K562 (cell line): Measurements from ENCODE around the gene UBE2G2. TPM values are rescaled to one million over a fixed set of nuclear protein-coding genes. Genes with fewer than 3 reads are reported as not detected.

Experiments used
- ATF1 ChIP-seq, 2 experiments: fragments of 450-650 bp in 1 of 2; IDR thresholded peaks; 2 replicates each; pipeline ENCODE4 v1.6.1; 2016; ENCODE audit warnings: missing compliant biosample characterization in 1 of 2, missing genetic modification characterization in 1 of 2
- ATF3 ChIP-seq, 2 experiments: fragments of 450-650 bp in 1 of 2; sonication (generic) in 1 of 2; formaldehyde crosslinking in 1 of 2; IDR thresholded peaks in 1 of 2; conservative IDR thresholded peaks in 1 of 2; 2 replicates each; pipeline versions ENCODE4 v1.6.1 to v1.8.1; 2016 to 2023; ENCODE audit warnings: mild to moderate bottlenecking in 2 of 2, moderate library complexity in 2 of 2, inconsistent platforms in 1 of 2, missing genetic modification reagents in 1 of 2
- ATF7 ChIP-seq: fragments of 450-650 bp; IDR thresholded peaks from 2 replicates; pipeline ENCODE4 v1.7.1; 2014; ENCODE audit warnings: mild to moderate bottlenecking, moderate library complexity
- CBX3 ChIP-seq, 2 experiments: IDR thresholded peaks; 1 replicate in 1 of 2; 2 replicates in 1 of 2; pipeline ENCODE4 v1.6.1; 2012; ENCODE audit warnings: inconsistent platforms in 2 of 2, low read length in 2 of 2, borderline replicate concordance in 1 of 2, control low read depth in 1 of 2
- CC2D1A ChIP-seq: fragments of 450-650 bp; IDR thresholded peaks from 2 replicates; pipeline ENCODE4 v1.6.1; 2017; ENCODE audit warnings: mild to moderate bottlenecking
- CSDE1 ChIP-seq, 2 experiments: fragments of 450-650 bp; IDR thresholded peaks; 2 replicates each; pipeline ENCODE4 v1.6.1; 2016; ENCODE audit warnings: mild to moderate bottlenecking in 1 of 2
- E2F3 ChIP-seq: fragments of 250-450 bp; sonication (Bioruptor Pico); IDR thresholded peaks from 2 replicates; pipeline ENCODE4 v1.4.0; 2020; ENCODE audit warnings: mild to moderate bottlenecking
- HDAC8 ChIP-seq: fragments of 450-650 bp; IDR thresholded peaks from 2 replicates; pipeline ENCODE4 v1.6.1; 2016; ENCODE audit warnings: mild to moderate bottlenecking, missing genetic modification characterization, moderate library complexity, missing compliant biosample characterization
- HOXB6 ChIP-seq: fragments of 250-450 bp; sonication (Bioruptor Pico); IDR thresholded peaks from 2 replicates; pipeline ENCODE4 v1.5.1; 2022; ENCODE audit warnings: mild to moderate bottlenecking, borderline replicate concordance
- JUNB ChIP-seq: fragments of 450-650 bp; formaldehyde crosslinking; conservative IDR thresholded peaks from 2 replicates; pipeline ENCODE4 v1.4.0; 2020; ENCODE audit warnings: mild to moderate bottlenecking
- JUND ChIP-seq, 2 experiments: IDR thresholded peaks; 2 replicates in 1 of 2; 3 replicates in 1 of 2; pipeline ENCODE4 v1.6.1; 2011; ENCODE audit warnings: borderline replicate concordance in 2 of 2, low read depth in 2 of 2, low read length in 2 of 2, improper control_type of control experiment in 1 of 2, missing biosample characterization in 1 of 2, missing genetic modification characterization in 1 of 2, missing genetic modification reagents in 1 of 2
- KDM4B ChIP-seq, 2 experiments: fragments of 450-650 bp in 1 of 2; sonication (generic) in 1 of 2; IDR thresholded peaks; 2 replicates each; pipeline ENCODE4 v1.6.1; 2016 to 2017; ENCODE audit warnings: borderline replicate concordance in 2 of 2, antibody characterized with exemption in 1 of 2, low read depth in 1 of 2, mild to moderate bottlenecking in 1 of 2
- MAZ ChIP-seq, 2 experiments: fragments of 450-650 bp in 1 of 2; sonication (generic) in 1 of 2; formaldehyde crosslinking; IDR thresholded peaks in 1 of 2; conservative IDR thresholded peaks in 1 of 2; 2 replicates each; pipeline versions ENCODE4 v1.4.0 to v1.5.0; 2020; ENCODE audit warnings: mild to moderate bottlenecking in 1 of 2, missing genetic modification reagents in 1 of 2
- MECOM ChIP-seq: fragments of 250-450 bp; sonication (Bioruptor Pico); IDR thresholded peaks from 2 replicates; pipeline ENCODE4 v1.8.0; 2022; ENCODE audit warnings: inconsistent platforms
- MED1 ChIP-seq: sonication (generic); formaldehyde crosslinking; IDR thresholded peaks from 2 replicates; pipeline ENCODE4 v1.8.1; 2023; ENCODE audit warnings: missing genetic modification reagents, borderline replicate concordance
- MTA3 ChIP-seq: fragments of 450-650 bp; formaldehyde crosslinking; IDR thresholded peaks from 2 replicates; pipeline ENCODE4 v1.6.1; 2017; ENCODE audit warnings: mild to moderate bottlenecking, borderline replicate concordance
- SAFB ChIP-seq: fragments of 200-400 bp; formaldehyde crosslinking; IDR thresholded peaks from 2 replicates; pipeline ENCODE4 v1.6.1; 2017; ENCODE audit warnings: low read depth, low read length, borderline replicate concordance
- SIN3B ChIP-seq: fragments of 450-650 bp; IDR thresholded peaks from 2 replicates; pipeline ENCODE4 v1.6.1; 2017; ENCODE audit warnings: low read depth, mild to moderate bottlenecking, moderate library complexity
- SMAD3 ChIP-seq: fragments of 450-650 bp; formaldehyde crosslinking; conservative IDR thresholded peaks from 2 replicates; pipeline ENCODE4 v1.4.0; 2020; ENCODE audit warnings: mild to moderate bottlenecking
- SNAPC5 ChIP-seq: fragments of 250-450 bp; sonication (Bioruptor Pico); IDR thresholded peaks from 2 replicates; pipeline ENCODE4 v1.8.0; 2021; ENCODE audit warnings: moderate library complexity, mild to moderate bottlenecking, inconsistent platforms
- SREBF2 ChIP-seq: sonication (generic); formaldehyde crosslinking; IDR thresholded peaks from 2 replicates; pipeline ENCODE4 v1.4.0; 2020; ENCODE audit warnings: mild to moderate bottlenecking, missing genetic modification reagents
- TCFL5 ChIP-seq: fragments of 250-450 bp; sonication (Bioruptor Pico); conservative IDR thresholded peaks from 2 replicates; pipeline ENCODE4 v1.6.1; 2021; ENCODE audit warnings: mild to moderate bottlenecking, moderate library complexity, matching md5 sums
- ZFP1 ChIP-seq: fragments of 450-650 bp; formaldehyde crosslinking; IDR thresholded peaks from 2 replicates; pipeline ENCODE4 v1.4.0; 2020; ENCODE audit warnings: mild to moderate bottlenecking, mixed read lengths
- ZKSCAN8 ChIP-seq: fragments of 200-800 bp; sonication (Bioruptor generic); IDR thresholded peaks from 2 replicates; pipeline ENCODE4 v1.6.1; 2016; ENCODE audit warnings: missing genetic modification characterization, missing compliant biosample characterization
- ZNF174 ChIP-seq: fragments of 250-450 bp; sonication (Bioruptor Pico); IDR thresholded peaks from 2 replicates; pipeline ENCODE4 v1.4.0; 2020; ENCODE audit warnings: mild to moderate bottlenecking
- ZNF197 ChIP-seq: fragments of 200-800 bp; sonication (Bioruptor generic); IDR thresholded peaks from 2 replicates; pipeline ENCODE4 v1.6.1; 2016; ENCODE audit warnings: low read depth, missing genetic modification characterization, missing compliant biosample characterization
- ZNF316 ChIP-seq: fragments of 450-650 bp; IDR thresholded peaks from 2 replicates; pipeline ENCODE4 v1.6.1; 2016
- ZNF41 ChIP-seq: fragments of 250-450 bp; sonication (Bioruptor Pico); conservative IDR thresholded peaks from 2 replicates; pipeline ENCODE4 v1.4.0; 2020; ENCODE audit warnings: mild to moderate bottlenecking
- ZNF830 ChIP-seq: fragments of 250-450 bp; sonication (Bioruptor Pico); IDR thresholded peaks from 2 replicates; pipeline ENCODE4 v1.5.0; 2021; ENCODE audit warnings: mild to moderate bottlenecking
- polyA plus RNA-seq, 8 experiments: library from polyadenylated mRNA; depleted of rRNA in 4 of 8; stranded (reverse) in 5 of 8; unstranded in 3 of 8; fragments of >200 nt; fragmentation: Nextera tagmentation in 2 of 8; fragmentation: Illumina TruSeq in 1 of 8; extraction: Ambion mirVana in 2 of 8; extraction: Trizol in 1 of 8; gene quantifications; 2 replicates each; pipeline versions ENCODE4 v1.2.1 to v1.2.3, GENCODE V29; 2011 to 2014; ENCODE audit warnings: inconsistent platforms in 1 of 8, missing spikeins in 1 of 8
- total RNA-seq, 7 experiments: library from RNA; depleted of rRNA in 6 of 7; stranded (reverse); fragments of >200 nt in 6 of 7; fragmentation: Illumina TruSeq in 2 of 7; extraction: Trizol in 2 of 7; gene quantifications; 2 replicates each; pipeline versions ENCODE4 v1.2.1 to v1.2.3, GENCODE V29; 2011 to 2021; ENCODE audit warnings: low replicate concordance in 1 of 7

UBE2G2 gene
- total and polyA plus RNA-seq, 9 of the 15 experiments (the other 6 are each of a cell fraction or from before 2014, with no cell fraction given), result 47.5 to 225 (median 140) TPM

- no peak; the same call in 1 of the 2 replicates for TF ChIP-seq ZFP1 (CRISPR knock-in tag)
- no peak for TF ChIP-seq SNAPC5
- TF ChIP-seq ZNF174 (CRISPR knock-in tag), result no peak
- peak; percentile 93 for TF ChIP-seq E2F3 (CRISPR knock-in tag)
- TF ChIP-seq CC2D1A, result no peak
- TF ChIP-seq SIN3B, result peak; percentile 75
- no peak for TF ChIP-seq SREBF2
- TF ChIP-seq ATF7, result peak; percentile 81
- TF ChIP-seq ZNF41 (CRISPR knock-in tag), result peak; percentile 75; the same call in 1 of the 2 replicates
- no peak for TF ChIP-seq HOXB6 (CRISPR knock-in tag)
- no peak for TF ChIP-seq ZNF316
- TF ChIP-seq ZNF197 (CRISPR knock-in tag), result peak; percentile 99
- peak; percentile 57 for TF ChIP-seq JUND (IDR thresholded peaks at IDR 0.05; ENCODE audit: borderline replicate concordance, low read depth, low read length)
- TF ChIP-seq JUND (tag; IDR thresholded peaks at IDR 0.05; ENCODE audit: borderline replicate concordance, low read depth, low read length), result no peak; the same call in 2 of the 3 replicates
- no peak; the same call in 1 of the 2 replicates for TF ChIP-seq MED1 (CRISPR knock-in tag)
- peak; percentile 92 for TF ChIP-seq MECOM (CRISPR knock-in tag)
- peak; percentile 2 to 94 for TF ChIP-seq MAZ (CRISPR knock-in tag; conservative IDR thresholded peaks at IDR 0.05 in 1 of 2, IDR thresholded peaks at IDR 0.05 in 1 of 2)
- TF ChIP-seq CSDE1 (IDR thresholded peaks at IDR 0.05), result no peak
- peak; percentile 22; the same call in 1 of the 2 replicates for TF ChIP-seq SAFB
- no peak for TF ChIP-seq ATF3 (IDR thresholded peaks at IDR 0.05)
- 0 out of 2 replicates have a peak, but pooled peaks have one; percentile 42 for TF ChIP-seq ATF3 (CRISPR knock-in tag; conservative IDR thresholded peaks at IDR 0.05)
- 0 out of 2 replicates have a peak, but pooled peaks have one; percentile 61 for TF ChIP-seq JUNB (CRISPR knock-in tag)
- TF ChIP-seq TCFL5 (CRISPR knock-in tag), result no peak
- TF ChIP-seq ZNF830 (CRISPR knock-in tag), result 0 out of 2 replicates have a peak, but pooled peaks have one; percentile 79
- TF ChIP-seq MTA3, result peak; percentile 77
- TF ChIP-seq SMAD3 (CRISPR knock-in tag), result peak; percentile 71; the same call in 1 of the 2 replicates
- no peak for TF ChIP-seq KDM4B (IDR thresholded peaks at IDR 0.05; ENCODE audit: borderline replicate concordance in 2 of 2, low read depth in 1 of 2)
- peak; percentile 93 for TF ChIP-seq ZKSCAN8 (CRISPR knock-in tag)
- TF ChIP-seq CBX3 (IDR thresholded peaks at IDR 0.05; ENCODE audit: borderline replicate concordance in 1 of 2, low read length in 2 of 2), result no peak
- TF ChIP-seq ATF1 (CRISPR knock-in tag; IDR thresholded peaks at IDR 0.05), result no peak
- peak; percentile 85 for TF ChIP-seq ATF1 (tag; IDR thresholded peaks at IDR 0.05)
- TF ChIP-seq HDAC8 (tag), result peak; percentile 94
These were observed 16.5 kb upstream of the UBE2G2 start, which contains the start of gene SUMO3 (continued) for GRCh38 chr21:44817914-44818639.
